ENCODE results near the gene MACC1. TPM values are rescaled to one million over a fixed set of nuclear protein-coding genes. Genes with fewer than 3 reads are reported as not detected.

The MACC1 gene
- total RNA-seq, 1 donor from 2014 or later: 0.12 TPM

- Mint-ChIP-seq H3K4me1 (peaks cover 36% of the 10 kb centered on the region), H3K27me3 (ENCODE audit: low read depth) (peaks cover 2% of the 10 kb centered on the region), H3K36me3 (ENCODE audit: low read depth) (no peaks in the 10 kb centered on the region), H3K27ac (ENCODE audit: unreplicated experiment) (peak overlapping the region; percentile 36), H3K9me3 (no peaks in the 10 kb centered on the region), H3K4me3 (peak overlapping the region; percentile 29)
- no peak for DNase-seq (ENCODE audit: low read depth, low spot score)
- TF ChIP-seq CTCF (conservative IDR thresholded peaks at IDR 0.05): no peak
Observed at GRCh38 chr7:20249376-20249775, 32.2 kb upstream of the MACC1 start.

GRCh38 chr7:20246236-20246635 lies 29.1 kb upstream of the MACC1 start:
- H3K4me1 Mint-ChIP-seq: peaks cover 37% of the 10 kb centered on the region
- DNase-seq (ENCODE audit: low read depth, low spot score): no peak
- no peaks in the 10 kb centered on the region for H3K36me3 Mint-ChIP-seq (ENCODE audit: low read depth)
- H3K27me3 Mint-ChIP-seq (ENCODE audit: low read depth): peaks cover 2% of the 10 kb centered on the region
- no peak overlapping the region for H3K4me3 Mint-ChIP-seq
- no peak overlapping the region for H3K27ac Mint-ChIP-seq (ENCODE audit: unreplicated experiment)
- TF ChIP-seq CTCF (conservative IDR thresholded peaks at IDR 0.05): no peak
- no peaks in the 10 kb centered on the region for H3K9me3 Mint-ChIP-seq

GRCh38 chr7:20244334-20245120 lies 27.3 kb upstream of the MACC1 start:
- no peak for DNase-seq (ENCODE audit: low read depth, low spot score)
- TF ChIP-seq CTCF (conservative IDR thresholded peaks at IDR 0.05): no peak
- Mint-ChIP-seq H3K4me1 (peaks cover 37% of the 10 kb centered on the region), H3K9me3 (no peaks in the 10 kb centered on the region), H3K27me3 (ENCODE audit: low read depth) (peaks cover 2% of the 10 kb centered on the region), H3K27ac (ENCODE audit: unreplicated experiment) (no peak overlapping the region), H3K36me3 (ENCODE audit: low read depth) (no peaks in the 10 kb centered on the region), H3K4me3 (no peak overlapping the region)

GRCh38 chr7:20241911-20242261 lies 24.7 kb upstream of the MACC1 start:
- Mint-ChIP-seq H3K9me3 (no peaks in the 10 kb centered on the region), H3K36me3 (ENCODE audit: low read depth) (no peaks in the 10 kb centered on the region), H3K4me1 (peaks cover 33% of the 10 kb centered on the region)

GRCh38 chr7:20241194-20241910 lies 24.2 kb upstream of the MACC1 start:
- no peak overlapping the region for H3K27ac Mint-ChIP-seq (ENCODE audit: unreplicated experiment)
- TF ChIP-seq CTCF (conservative IDR thresholded peaks at IDR 0.05): no peak
- peaks cover 33% of the 10 kb centered on the region for H3K4me1 Mint-ChIP-seq
- no peaks in the 10 kb centered on the region for H3K9me3 Mint-ChIP-seq
- H3K4me3 Mint-ChIP-seq: no peak overlapping the region
- H3K36me3 Mint-ChIP-seq (ENCODE audit: low read depth): peaks cover 3% of the 10 kb centered on the region
- no peak for DNase-seq (ENCODE audit: low read depth, low spot score)
- peaks cover 2% of the 10 kb centered on the region for H3K27me3 Mint-ChIP-seq (ENCODE audit: low read depth)

More at GRCh38 chr7:20241911-20242261, 24.7 kb upstream of the MACC1 start:
- H3K27me3 Mint-ChIP-seq (ENCODE audit: low read depth): peaks cover 2% of the 10 kb centered on the region
- no peak overlapping the region for H3K27ac Mint-ChIP-seq (ENCODE audit: unreplicated experiment)
- no peak for TF ChIP-seq CTCF (conservative IDR thresholded peaks at IDR 0.05)
- no peak overlapping the region for H3K4me3 Mint-ChIP-seq
- DNase-seq (ENCODE audit: low read depth, low spot score): no peak

Measured in neural crest cell (in vitro differentiated cells).